GM21717 (cell line): ENCODE measurements around the gene SERINC2.
A peak's percentile ranks its signal among the peaks of the same experiment; 100 is the strongest.
"Not testable (repeated sequence)": the region's sequence is repeated elsewhere in the genome, so short reads cannot be mapped to it uniquely, and the experiment has no call there.

Experiments used
- ATAC-seq: cut with Tn5 transposase; IDR thresholded peaks from one replicate; pipeline ENCODE4 v1.9.1; 2021; ENCODE audit warnings: mild to moderate bottlenecking, moderate library complexity; ENCODE audit not compliant: unreplicated experiment

Gene SERINC2

DNA sequence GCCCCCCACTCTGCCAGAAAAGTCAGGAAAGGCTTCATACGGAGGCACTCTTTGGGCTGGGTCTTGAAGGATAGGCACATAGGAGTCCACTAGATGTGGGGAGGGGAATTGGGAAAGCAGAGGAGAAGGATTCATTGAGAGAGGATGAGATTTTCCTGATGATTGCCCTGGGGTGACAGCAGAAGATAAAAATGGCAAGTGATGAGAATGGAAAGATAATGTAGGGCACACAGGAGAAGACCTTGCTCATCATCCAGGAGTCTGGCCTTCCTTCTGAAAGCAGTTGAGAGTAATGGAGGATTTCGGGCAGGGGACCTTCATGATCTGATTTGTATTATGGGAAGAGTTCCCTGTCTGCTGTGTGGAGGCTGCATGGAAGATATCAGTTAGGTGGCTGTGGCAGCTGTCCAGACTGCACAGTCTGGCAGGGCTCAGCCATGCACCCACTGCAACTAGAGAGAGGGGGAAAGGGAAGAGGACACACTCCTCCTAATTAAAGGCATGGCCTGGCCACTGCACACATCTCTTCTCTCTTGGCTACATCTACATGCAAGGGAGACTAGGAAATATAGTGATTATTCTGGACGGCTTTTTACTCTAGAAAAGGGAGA is 30.5 kb upstream of the SERINC2 start:
- ATAC-seq: no peak

DNA sequence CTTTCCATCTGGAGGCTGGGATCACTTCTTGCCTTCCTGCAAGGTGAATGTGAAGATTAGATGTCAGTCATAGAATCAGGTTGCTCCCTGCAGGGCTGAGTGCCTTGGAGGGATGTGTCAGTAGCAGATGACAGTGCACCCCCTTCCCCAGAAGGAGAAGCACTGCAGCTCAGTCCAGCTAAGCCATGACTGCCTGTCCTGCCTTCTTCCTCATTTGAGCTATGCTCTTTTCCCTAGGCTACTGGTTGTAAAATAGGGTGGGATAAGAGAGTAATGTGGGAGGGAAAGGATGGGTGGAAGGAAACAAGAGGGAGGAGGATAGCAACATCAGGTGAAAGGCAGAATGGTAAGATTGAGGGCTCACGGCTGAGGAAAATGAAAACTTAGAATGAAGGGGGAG is 29.0 kb upstream of the SERINC2 start:
- ATAC-seq: no peak

DNA sequence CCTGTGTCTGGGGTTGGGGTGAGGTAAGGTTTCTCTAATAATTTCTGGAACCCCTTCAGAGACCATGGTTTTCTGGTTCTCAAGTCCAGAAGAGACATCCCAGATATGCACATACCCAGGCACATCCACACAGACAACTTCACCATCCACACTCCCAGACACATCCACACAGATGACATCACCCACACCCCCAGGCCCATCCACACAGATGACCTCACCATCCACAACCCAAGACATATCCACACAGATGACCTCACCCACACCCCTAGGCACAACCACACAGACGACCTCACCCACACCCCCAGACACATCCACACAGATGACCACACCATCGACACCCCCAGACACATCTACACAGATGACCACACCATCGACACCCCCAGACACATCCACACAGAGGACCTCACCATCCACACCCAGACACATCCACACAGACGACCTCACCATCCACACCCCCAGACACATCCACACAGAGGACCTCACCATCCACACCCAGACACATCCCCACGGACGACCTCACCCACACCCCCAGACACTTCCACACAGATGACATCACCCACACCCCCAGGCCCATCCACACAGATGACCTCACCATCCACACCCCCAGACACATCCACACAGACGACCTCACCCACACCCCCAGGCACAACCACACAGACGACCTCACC is 26.3 kb upstream of the SERINC2 start:
- not testable (repeated sequence) for ATAC-seq

- ATAC-seq: no peak
These were observed 25.4 kb upstream of the SERINC2 start for GRCh38 chr1:31387612-31388011.

DNA sequence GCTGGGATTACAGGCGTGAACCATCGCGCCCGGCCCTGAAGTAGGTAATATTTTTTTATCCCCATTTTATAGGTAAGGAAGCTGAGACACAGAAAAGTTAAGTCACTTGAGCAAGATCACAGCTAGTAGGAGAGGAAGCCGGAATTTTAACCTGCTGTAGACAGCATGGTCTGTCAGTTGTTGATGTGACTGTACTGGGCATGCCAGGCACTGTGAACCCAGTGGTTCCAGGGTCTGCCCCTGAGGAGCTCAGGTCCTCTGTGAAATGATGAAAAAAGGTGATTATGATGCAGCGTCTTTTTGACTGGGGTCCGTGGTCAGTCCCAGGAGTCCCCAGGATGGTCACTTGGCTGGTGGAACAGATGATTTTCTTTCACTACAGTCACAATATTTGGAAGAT is 23.4 kb upstream of the SERINC2 start:
- ATAC-seq: no peak

DNA sequence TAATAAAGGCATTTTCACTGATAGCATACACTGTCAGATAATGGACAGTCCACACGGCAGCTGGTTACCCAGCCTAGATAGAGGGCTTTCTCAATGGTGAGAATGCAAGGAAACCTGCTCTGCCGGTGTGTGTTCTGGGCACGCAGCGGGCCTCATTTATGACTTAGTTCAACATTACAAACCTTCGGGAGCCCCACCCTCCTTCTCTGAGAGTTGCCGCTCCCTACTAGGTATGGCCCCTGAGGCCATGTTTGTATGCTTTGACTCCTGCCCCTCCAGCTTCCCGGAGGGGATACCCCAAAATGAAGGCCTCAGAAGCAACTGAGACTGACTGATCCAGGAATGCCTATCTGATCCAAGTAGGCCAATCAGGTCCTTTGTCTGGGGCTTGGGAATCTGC is 22.9 kb upstream of the SERINC2 start:
- no peak for ATAC-seq

DNA sequence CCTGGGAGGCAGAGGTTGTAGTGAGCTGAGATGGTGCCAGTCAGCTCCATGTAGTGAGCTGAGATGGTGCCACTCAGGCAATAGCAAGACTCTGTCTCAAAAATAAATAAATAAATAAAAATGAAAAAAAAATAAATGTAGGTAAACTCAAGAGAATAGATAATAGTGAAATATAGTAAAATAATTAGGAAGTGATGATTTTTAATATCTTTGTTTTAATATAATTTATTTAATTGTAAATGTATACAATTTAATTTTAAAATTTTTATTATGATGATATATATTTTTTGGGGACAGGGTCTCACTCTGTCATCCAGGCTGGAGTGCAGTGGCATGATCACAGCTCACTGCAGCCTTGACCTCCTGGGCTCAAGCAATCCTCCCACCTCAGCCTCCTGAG is 19.6 kb upstream of the SERINC2 start:
- no peak for ATAC-seq

GRCh38 chr1:31394584-31395193 is 18.3 kb upstream of the SERINC2 start:
- ATAC-seq: peak; percentile 64

GRCh38 chr1:31396633-31397351 is 16.2 kb upstream of the SERINC2 start:
- no peak for ATAC-seq

- no peak for ATAC-seq
These were observed 15.5 kb upstream of the SERINC2 start for GRCh38 chr1:31397360-31398095.

DNA sequence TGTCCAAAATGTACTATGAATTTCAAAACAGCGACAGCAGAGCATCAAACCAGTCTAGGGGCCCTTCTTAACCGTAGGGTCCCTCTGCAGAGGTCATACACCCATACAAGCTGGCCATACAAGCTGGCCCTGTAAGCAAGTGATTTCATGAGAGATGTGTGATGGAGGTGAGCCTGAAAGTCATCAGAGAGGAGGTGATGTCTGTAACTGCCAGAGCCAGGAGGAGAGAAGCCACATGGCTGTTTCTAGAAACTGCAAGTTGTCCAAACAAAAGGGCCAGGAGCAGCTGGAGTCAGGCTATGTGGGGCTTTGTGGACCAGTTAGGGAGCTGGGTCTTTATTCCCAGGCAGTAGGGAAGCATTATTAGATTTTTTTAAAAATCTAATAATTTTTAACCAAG is 14.8 kb upstream of the SERINC2 start:
- ATAC-seq: no peak

GRCh38 chr1:31399976-31400375 is 13.0 kb upstream of the SERINC2 start:
- no peak for ATAC-seq

- ATAC-seq: no peak
These were observed 12.6 kb upstream of the SERINC2 start for GRCh38 chr1:31400393-31400792.

GRCh38 chr1:31401241-31401640 is 11.8 kb upstream of the SERINC2 start:
- no peak for ATAC-seq

- ATAC-seq: no peak
These were observed 7.3 kb upstream of the SERINC2 start for GRCh38 chr1:31405578-31406245.

DNA sequence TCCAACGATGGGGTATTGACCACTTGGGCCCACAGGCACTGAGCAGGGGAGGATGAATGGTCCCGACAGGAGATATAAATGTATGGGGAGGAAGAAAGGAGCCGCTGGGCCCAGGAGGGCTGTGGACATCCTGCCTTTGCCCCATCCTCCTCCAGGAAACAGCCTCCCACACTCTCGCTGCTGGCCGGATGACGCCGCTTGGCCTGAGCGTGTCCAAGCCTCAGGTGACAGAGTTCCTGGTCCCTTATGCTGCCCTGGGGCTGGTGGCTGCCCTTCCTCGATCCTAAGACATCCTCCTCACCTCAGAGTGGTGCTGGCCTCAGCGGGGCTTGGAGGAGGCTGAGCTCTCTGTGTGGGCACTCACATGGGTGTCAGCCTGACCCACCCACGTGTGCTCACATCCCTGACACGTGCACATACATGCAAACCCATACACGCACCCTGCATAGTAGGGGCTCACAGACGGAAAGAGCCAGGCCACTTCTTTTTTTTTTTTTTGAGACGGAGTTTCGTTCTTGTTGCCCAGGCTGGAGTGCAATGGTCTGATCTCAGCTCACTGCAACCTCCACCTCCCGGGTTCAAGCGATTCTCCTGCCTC is 5.9 kb upstream of the SERINC2 start:
- ATAC-seq: no peak

DNA sequence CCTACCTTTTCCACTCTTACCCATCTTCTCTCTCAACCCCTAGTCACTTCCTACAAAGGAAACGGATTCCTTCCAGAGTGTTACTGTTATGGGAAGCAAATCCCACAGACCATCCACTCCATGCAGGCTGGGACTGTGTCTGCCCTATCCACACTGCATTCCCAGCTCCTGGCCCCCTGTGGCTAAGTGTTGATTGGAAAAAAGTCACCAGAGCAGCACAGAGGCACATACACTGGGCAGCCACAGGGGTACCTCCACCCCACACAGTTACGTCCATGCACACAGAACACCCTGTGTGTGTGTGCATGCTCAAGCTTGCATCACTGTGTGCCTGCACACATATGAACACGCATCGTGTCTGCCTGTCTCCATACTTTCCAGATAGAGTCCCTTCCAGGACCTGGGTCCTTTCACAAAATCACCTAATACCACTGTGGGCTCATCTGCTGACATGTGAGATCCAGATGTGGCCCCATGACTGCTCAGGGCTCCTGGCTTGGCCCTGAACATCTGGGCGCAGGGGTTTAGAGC is 4.2 kb upstream of the SERINC2 start:
- ATAC-seq: no peak

GRCh38 chr1:31409946-31410858 is 2.8 kb upstream of the SERINC2 start:
- ATAC-seq: no peak

GRCh38 chr1:31410871-31411270 is 2.1 kb upstream of the SERINC2 start:
- ATAC-seq: no peak
